ENCODE measurements around the gene MTRR.

DNA sequence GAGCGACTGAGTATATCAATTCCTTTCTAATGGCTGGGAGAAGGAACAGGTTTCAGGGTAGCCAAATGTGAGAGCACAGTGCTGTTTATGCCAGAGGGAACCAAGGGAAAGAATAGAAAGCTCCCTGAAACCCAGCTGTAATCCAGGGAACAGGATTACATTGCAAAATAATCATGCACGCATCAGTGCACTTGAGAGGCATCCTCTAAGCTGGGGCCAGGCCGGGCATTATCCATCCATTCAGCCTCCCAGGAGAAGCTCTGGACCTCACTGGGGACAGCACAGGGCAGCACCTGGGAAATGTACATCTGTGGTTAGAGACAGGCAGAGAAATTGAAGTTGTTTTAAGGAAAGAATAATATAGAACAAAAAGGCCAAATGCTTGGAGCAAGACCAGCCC lies 72.7 kb downstream of the MTRR start:
- no peak for TF ChIP-seq POLR2AphosphoS5 (IDR thresholded peaks at IDR 0.05)
- TF ChIP-seq, protein P1, sequence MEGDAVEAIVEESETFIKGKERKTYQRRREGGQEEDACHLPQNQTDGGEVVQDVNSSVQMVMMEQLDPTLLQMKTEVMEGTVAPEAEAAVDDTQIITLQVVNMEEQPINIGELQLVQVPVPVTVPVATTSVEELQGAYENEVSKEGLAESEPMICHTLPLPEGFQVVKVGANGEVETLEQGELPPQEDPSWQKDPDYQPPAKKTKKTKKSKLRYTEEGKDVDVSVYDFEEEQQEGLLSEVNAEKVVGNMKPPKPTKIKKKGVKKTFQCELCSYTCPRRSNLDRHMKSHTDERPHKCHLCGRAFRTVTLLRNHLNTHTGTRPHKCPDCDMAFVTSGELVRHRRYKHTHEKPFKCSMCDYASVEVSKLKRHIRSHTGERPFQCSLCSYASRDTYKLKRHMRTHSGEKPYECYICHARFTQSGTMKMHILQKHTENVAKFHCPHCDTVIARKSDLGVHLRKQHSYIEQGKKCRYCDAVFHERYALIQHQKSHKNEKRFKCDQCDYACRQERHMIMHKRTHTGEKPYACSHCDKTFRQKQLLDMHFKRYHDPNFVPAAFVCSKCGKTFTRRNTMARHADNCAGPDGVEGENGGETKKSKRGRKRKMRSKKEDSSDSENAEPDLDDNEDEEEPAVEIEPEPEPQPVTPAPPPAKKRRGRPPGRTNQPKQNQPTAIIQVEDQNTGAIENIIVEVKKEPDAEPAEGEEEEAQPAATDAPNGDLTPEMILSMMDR (IDR thresholded peaks at IDR 0.05 in 8 of 11, conservative IDR thresholded peaks at IDR 0.05 in 3 of 11): no peak

Measured in spleen (tissue), 7 donors.